ENCODE data around the gene EAF1.
A peak's percentile ranks its signal among the peaks of the same experiment; 100 is the strongest.

EAF1 gene

GRCh38 chr3:15458212-15458780, 30.9 kb downstream of the EAF1 start:
- TF ChIP-seq, protein P1, sequence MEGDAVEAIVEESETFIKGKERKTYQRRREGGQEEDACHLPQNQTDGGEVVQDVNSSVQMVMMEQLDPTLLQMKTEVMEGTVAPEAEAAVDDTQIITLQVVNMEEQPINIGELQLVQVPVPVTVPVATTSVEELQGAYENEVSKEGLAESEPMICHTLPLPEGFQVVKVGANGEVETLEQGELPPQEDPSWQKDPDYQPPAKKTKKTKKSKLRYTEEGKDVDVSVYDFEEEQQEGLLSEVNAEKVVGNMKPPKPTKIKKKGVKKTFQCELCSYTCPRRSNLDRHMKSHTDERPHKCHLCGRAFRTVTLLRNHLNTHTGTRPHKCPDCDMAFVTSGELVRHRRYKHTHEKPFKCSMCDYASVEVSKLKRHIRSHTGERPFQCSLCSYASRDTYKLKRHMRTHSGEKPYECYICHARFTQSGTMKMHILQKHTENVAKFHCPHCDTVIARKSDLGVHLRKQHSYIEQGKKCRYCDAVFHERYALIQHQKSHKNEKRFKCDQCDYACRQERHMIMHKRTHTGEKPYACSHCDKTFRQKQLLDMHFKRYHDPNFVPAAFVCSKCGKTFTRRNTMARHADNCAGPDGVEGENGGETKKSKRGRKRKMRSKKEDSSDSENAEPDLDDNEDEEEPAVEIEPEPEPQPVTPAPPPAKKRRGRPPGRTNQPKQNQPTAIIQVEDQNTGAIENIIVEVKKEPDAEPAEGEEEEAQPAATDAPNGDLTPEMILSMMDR (IDR thresholded peaks at IDR 0.05; ENCODE audit: low read depth, low read length, missing control alignments): no peak
- H3K4me3 ChIP-seq (ENCODE audit: low read depth, low read length): no peak overlapping the region
- DNase-seq (ENCODE audit: low read depth): no peak

DNA sequence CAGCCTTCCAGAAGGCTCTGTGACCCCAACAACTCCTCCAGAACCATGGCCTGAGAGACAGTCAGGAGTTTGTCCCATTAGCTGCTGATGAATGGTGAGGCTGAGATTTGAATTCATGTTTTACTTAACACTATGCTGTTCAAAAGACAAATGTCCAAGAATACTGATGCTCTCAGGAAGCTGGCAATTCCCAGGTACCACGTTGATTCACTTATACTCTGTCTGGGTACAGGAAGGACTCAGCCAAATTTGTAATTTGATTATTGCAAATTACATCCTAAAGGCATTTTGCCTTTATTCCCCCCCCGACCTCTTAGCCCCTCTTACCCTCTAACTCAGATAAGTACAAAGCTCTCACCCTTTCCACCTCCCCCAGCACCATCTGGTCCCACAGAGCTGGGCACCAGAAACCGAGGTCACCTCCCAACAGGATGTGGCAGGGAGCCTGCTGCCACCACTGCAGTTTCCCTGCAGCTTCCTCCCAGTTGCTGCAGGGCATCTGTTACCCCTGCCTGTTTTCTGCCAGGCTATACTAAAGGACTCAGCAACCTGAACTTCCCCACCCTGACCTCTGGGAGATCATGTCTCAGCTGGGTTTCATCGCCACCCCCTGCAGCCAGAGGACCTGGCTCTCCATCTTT, 33.6 kb downstream of the EAF1 start:
- no peak for DNase-seq (ENCODE audit: low read depth)
- no peak overlapping the region for H3K4me3 ChIP-seq (ENCODE audit: low read depth, low read length)
- TF ChIP-seq, protein P1 (IDR thresholded peaks at IDR 0.05; ENCODE audit: low read depth, low read length, missing control alignments): no peak

- TF ChIP-seq, protein P1 (IDR thresholded peaks at IDR 0.05; ENCODE audit: low read depth, low read length, missing control alignments): no peak
- H3K4me3 ChIP-seq (ENCODE audit: low read depth, low read length): no peak overlapping the region
- no peak for DNase-seq (ENCODE audit: low read depth)
Measured at GRCh38 chr3:15462451-15462850, 35.1 kb downstream of the EAF1 start.

DNA sequence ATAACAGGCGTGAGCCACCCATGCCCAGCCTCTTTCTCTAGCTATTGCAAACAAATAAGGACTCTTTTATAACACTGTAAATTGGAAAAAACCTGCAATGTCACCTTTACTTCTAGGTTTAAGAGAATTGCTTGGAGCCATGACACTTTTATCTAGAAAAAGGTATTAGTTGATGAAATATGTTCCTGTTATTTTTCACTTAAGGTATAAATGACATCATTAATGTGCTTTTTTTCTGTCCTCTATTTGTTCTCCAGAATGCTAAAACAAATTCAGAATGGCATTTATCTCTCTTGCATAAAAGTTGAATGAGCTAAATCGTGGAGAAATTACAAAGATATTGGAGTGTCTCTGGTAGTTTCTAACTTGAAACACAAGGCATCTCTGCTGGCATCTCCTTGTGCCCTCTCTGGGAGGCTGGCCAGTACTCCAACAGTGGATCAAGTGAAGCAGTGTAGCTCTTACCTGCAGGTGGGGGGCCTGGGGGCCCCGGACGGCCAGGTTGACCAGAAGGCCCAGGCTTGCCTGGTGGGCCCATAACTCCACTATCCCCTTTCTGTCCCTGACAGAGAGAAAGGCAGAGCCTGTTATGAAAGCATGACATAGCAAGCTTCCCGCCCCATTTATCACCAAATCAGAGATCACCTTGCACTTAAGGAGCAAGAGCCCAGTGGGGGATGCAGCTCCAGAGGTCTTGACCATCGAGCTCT, 38.6 kb downstream of the EAF1 start:
- TF ChIP-seq, protein P1 (IDR thresholded peaks at IDR 0.05; ENCODE audit: low read depth, low read length, missing control alignments): no peak
- no peak overlapping the region for H3K4me3 ChIP-seq (ENCODE audit: low read depth, low read length)
- no peak for DNase-seq (ENCODE audit: low read depth)

DNA sequence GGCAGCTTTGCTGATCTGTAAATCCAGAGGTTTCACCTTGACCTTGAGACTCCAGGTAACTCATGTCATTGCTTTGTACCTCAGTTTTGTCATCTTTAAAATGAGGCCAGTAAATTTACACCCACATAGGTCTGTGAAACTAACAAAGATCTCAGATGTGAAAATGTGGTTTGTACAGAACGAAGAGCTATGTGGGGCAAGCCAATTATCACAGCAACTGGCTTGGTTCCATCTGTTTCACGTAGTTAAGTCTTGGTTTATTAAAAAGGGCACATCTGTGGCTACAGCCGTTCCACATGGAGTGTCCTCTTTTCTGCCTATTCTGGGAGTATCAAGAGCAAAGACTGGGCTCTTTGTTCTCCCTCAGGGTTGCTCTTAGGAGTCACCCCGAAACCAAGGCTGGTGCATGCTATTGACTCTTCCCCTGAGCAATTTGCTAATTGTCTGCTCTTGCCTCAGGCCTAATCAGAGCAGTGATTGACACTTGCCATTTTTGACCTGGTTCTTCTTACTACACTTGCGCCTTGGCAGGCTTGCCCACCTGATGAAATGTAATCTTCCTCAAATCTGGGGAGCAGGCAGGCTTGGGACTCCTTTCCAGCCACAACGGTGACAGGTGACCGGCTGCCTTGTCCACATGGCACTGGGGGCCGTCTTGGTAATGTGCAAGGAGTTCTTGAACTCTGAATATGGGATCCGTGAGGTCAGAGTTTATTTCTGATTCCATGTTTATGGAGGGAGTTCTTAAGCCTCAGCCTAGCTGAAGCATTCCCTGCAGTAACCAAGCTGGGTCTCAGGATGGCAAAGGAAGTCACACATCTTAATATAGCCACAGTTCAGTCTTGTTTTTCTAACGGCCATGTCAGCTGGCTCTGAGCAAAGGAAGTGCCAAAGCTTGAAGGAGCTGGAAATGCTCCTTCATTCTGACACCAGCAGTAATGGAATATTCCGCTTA, 40.1 kb downstream of the EAF1 start:
- TF ChIP-seq, protein P1 (IDR thresholded peaks at IDR 0.05; ENCODE audit: low read depth, low read length, missing control alignments): no peak
- H3K4me3 ChIP-seq (ENCODE audit: low read depth, low read length): no peak overlapping the region
- no peak for DNase-seq (ENCODE audit: low read depth)

- no peak for DNase-seq (ENCODE audit: low read depth)
- TF ChIP-seq, protein P1 (IDR thresholded peaks at IDR 0.05; ENCODE audit: low read depth, low read length, missing control alignments): peak; percentile 28
- H3K4me3 ChIP-seq (ENCODE audit: low read depth, low read length): no peak overlapping the region
Measured at GRCh38 chr3:15470261-15470660, 42.9 kb downstream of the EAF1 start.
